Right lobe of liver (tissue), 6 donors: ENCODE measurements around the gene POM121C. TPM values are rescaled to one million over a fixed set of nuclear protein-coding genes. Genes with fewer than 3 reads are reported as not detected.
"Not testable (repeated sequence)": the region's sequence is repeated elsewhere in the genome, so short reads cannot be mapped to it uniquely, and the experiment has no call there.

ENCODE experiments used
- ATAC-seq, 4 donors: fragments of 200-7000 bp; cut with Tn5 transposase; one replicate each; pipeline ENCODE4 v1.9.1; 2020; ENCODE audit warnings: mild to moderate bottlenecking in 4 of 4, moderate library complexity in 4 of 4
- DNase-seq, 3 donors: peaks; one replicate each; pipeline ENCODE4 v3.0.0-alpha.2; 2020
- H3K27ac ChIP-seq, 3 donors: fragments of 200-600 bp; one replicate each; pipeline ENCODE4 v1.8.0; 2022
- H3K27me3 ChIP-seq, 2 donors: fragments of 200-600 bp; one replicate each; pipeline ENCODE4 v1.8.0; 2022
- H3K36me3 ChIP-seq, 4 donors: fragments of 200-600 bp; sonication (generic) in 1 of 4; one replicate each; pipeline versions ENCODE4 v1.5.1 to v1.8.0; 2017 to 2022; ENCODE audit warnings: control low read depth in 1 of 4
- H3K4me1 ChIP-seq, 4 donors: fragments of 200-600 bp; sonication (generic) in 1 of 4; one replicate each; pipeline versions ENCODE4 v1.5.1 to v1.8.0; 2017 to 2022; ENCODE audit warnings: control low read depth in 1 of 4
- H3K4me3 ChIP-seq, 3 donors: fragments of 200-600 bp; one replicate each; pipeline ENCODE4 v1.8.0; 2022
- H3K9me3 ChIP-seq, 4 donors: fragments of 200-600 bp; sonication (generic) in 1 of 4; one replicate each; pipeline versions ENCODE4 v1.5.1 to v1.8.0; 2017 to 2022; ENCODE audit warnings: control low read depth in 1 of 4
- POLR2A ChIP-seq: fragments of 450-650 bp; IDR thresholded peaks from one replicate; pipeline ENCODE4 v1.6.1; 2017; ENCODE audit warnings: antibody characterized with exemption, mild to moderate bottlenecking
- WGBS: methylation state at CpG from one replicate; pipeline ENCODE4 v1.1.6; 2018; ENCODE audit warnings: low coverage, low lambda C conversion rate; ENCODE audit not compliant: insufficient coverage; ENCODE audit errors: missing lambda C conversion rate; 5-methylcytosine and 5-hydroxymethylcytosine counted together
- intact Hi-C, 2 donors: fragments of 100-400 bp; cut with DNase I; formaldehyde crosslinking; loops; one replicate each; pipeline versions ENCODE4 v1.11.2 to v1.14.1; 2022
- long read RNA-seq: library from polyadenylated mRNA; unstranded; transcript quantifications from one replicate; pipeline ENCODE4 v2.0.0, GENCODE V29; 2019
- total RNA-seq, 6 experiments: library from RNA; depleted of rRNA in 2 of 6; stranded (reverse); fragments of >200 nt in 2 of 6; fragmentation: NEBNext Ultra II Directional in 3 of 6; extraction: Animal tissue kit (Norgen Biotek cat#: 25700) in 3 of 6; gene quantifications; one replicate each; pipeline versions ENCODE4 v1.1.0 to v1.2.4, GENCODE V29; 2016 to 2023
- TF ChIP-seq, protein P1 (sequence below), 4 donors: fragments of 200-600 bp in 3 of 4; fragments of 450-650 bp in 1 of 4; IDR thresholded peaks; one replicate each; pipeline versions ENCODE4 v1.5.1 to v1.8.0; 2016 to 2022; ENCODE audit warnings: antibody characterized with exemption in 4 of 4, mild to moderate bottlenecking in 2 of 4
- donor health status: DM: no; HTN: yes; CAD: no.
- donor health status: DM: no; HTN: no; CAD: no.
- donor health status: DM: no; HTN: no; CAD: no.
- donor health status: DM: no; HTN: yes; CAD: no.
- donor health status: DM: no; HTN: yes; CAD: no.

Gene POM121C
- 10 to 100 TPM; 12.2 to 21.0 (median 17.0) TPM for total RNA-seq
- long read RNA-seq, partial matches to known transcripts = 0 of 1 reads
- long read RNA-seq, other reads (novel, unspliced or antisense) = 1 of 1 reads

DNA sequence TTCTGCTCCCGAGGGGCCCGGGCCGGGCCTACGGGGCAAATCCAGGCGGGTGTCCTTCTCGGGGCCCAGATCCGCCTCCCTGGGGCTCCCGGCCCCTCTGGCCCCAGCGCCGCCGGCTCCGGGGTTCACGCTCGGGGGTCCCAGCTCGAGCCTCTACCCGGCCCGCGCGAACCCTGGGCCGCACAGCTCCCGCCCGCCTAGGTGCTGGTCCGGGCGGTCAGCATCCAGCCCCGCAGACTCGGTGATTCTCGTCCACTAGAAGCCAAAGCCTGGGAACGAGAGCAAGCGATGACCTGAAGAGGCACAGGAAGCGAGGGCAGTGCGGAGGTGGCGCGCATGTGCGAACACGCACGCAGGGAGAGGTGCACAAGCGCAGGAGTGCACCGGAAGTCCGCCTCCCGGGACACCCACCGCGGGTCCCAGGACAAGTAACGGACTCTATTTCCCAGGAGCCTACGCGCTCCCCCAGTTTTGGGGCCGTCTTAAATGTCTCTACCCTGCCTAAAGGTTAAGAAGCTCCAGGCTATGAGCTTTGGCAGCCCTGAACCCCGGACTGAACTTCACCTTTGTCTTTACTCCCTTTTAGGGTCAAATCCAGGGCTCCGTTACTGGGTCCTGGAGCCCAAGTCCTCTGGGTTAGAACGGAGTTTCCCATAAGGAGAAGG, at the start of gene POM121C:
TSS of gene POM121C (minus strand) at position 321 of the 665 bp plus-strand sequence. CDS start 44,803 bp downstream, outside the sequence.
- H3K27me3 ChIP-seq, H3K36me3 ChIP-seq, H3K4me1 ChIP-seq, intact Hi-C loops, H3K9me3 ChIP-seq: not testable (repeated sequence)
- WGBS = 0% methylated on average over 12 of the region's 49 CpGs
- peak within 1 kb of the TSS; percentile 72 to 79 (median 78) for H3K4me3 ChIP-seq
- DNase-seq = peak; percentile 96 to 98 (median 98)
- peak; percentile 69 for TF ChIP-seq POLR2A
- peak; percentile 100 for ATAC-seq
- peak within 1 kb of the TSS; percentile 60 to 87 (median 74) for H3K27ac ChIP-seq

DNA sequence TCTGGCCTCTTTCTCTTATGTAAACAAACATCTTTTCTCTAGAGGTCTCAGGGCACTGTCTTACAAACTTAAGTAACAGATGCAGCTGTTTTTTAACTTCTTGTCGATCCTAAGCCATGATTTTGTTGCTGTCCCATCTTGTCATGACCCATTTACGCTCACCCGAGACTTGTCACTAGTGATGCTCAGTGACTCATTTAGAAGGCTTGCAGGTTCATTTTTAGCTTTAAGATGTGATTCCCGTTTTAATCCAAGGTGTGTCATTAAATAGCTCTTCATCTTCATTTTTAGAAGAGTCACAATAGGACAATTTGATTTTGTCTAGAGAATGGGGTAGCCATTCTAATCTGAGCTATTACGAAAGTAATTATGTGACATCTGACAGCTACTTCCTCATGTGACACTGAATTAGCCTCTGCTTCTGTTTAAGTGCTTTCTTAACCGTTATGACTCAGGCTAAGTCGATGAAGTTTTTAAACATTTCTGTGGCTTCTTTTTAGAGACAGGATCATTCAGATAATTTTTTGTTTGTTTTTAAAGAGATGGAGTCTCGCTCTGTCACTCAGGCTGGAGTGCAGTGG, 48.7 kb upstream of the POM121C start:
- H3K27me3 ChIP-seq = no peaks in the 10 kb centered on the region
- no peaks in the 10 kb centered on the region for H3K4me1 ChIP-seq
- no peak overlapping the region for H3K27ac ChIP-seq
- H3K4me3 ChIP-seq = no peak overlapping the region
- 62% methylated on average over 8 of the region's 8 CpGs for whole genome bisulfite sequencing
- TF ChIP-seq POLR2A = no peak
- TF ChIP-seq, protein P1, sequence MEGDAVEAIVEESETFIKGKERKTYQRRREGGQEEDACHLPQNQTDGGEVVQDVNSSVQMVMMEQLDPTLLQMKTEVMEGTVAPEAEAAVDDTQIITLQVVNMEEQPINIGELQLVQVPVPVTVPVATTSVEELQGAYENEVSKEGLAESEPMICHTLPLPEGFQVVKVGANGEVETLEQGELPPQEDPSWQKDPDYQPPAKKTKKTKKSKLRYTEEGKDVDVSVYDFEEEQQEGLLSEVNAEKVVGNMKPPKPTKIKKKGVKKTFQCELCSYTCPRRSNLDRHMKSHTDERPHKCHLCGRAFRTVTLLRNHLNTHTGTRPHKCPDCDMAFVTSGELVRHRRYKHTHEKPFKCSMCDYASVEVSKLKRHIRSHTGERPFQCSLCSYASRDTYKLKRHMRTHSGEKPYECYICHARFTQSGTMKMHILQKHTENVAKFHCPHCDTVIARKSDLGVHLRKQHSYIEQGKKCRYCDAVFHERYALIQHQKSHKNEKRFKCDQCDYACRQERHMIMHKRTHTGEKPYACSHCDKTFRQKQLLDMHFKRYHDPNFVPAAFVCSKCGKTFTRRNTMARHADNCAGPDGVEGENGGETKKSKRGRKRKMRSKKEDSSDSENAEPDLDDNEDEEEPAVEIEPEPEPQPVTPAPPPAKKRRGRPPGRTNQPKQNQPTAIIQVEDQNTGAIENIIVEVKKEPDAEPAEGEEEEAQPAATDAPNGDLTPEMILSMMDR (IDR thresholded peaks at IDR 0.05) = no peak
- intact Hi-C loops = no loop called here
- ATAC-seq (peak in 2 of 4 donors; percentile 49 to 56), DNase-seq (no peak)
- peaks cover 0 to 32% (median 12%) of the 10 kb centered on the region in 4 donors for H3K36me3 ChIP-seq
- H3K9me3 ChIP-seq = no peaks in the 10 kb centered on the region

DNA sequence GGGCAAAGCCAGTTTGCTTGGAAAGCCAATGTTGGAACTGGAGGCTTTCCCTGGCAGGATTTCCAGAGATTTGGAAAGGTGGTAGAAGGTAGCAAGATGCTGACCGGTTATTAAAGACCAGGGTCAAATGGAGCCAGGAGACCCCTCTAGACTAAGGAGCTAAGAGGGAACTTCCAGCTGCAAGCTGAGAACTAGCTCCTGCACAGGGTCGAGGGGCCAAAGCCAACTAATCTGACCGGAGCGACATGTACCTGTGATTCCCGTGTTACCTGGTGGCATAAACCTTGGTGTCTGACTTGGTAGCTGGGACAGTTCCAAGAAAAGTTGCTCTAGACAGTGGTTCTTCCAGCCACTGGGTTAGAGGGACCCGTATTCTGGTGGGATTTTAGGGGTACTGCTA, 47.8 kb upstream of the POM121C start:
- no peak overlapping the region for H3K4me3 ChIP-seq
- no peaks in the 10 kb centered on the region for H3K4me1 ChIP-seq
- intact Hi-C loops = no loop called here
- H3K27ac ChIP-seq = no peak overlapping the region
- WGBS = 100% methylated on average over 2 of the region's 6 CpGs
- ATAC-seq (no peak), DNase-seq (peak in 1 of 3 donors; percentile 29)
- H3K9me3 ChIP-seq = no peaks in the 10 kb centered on the region
- H3K27me3 ChIP-seq = no peaks in the 10 kb centered on the region
- TF ChIP-seq, protein P1 (IDR thresholded peaks at IDR 0.05) = no peak
- no peak for TF ChIP-seq POLR2A
- peaks cover 0 to 23% (median 7%) of the 10 kb centered on the region in 4 donors for H3K36me3 ChIP-seq

DNA sequence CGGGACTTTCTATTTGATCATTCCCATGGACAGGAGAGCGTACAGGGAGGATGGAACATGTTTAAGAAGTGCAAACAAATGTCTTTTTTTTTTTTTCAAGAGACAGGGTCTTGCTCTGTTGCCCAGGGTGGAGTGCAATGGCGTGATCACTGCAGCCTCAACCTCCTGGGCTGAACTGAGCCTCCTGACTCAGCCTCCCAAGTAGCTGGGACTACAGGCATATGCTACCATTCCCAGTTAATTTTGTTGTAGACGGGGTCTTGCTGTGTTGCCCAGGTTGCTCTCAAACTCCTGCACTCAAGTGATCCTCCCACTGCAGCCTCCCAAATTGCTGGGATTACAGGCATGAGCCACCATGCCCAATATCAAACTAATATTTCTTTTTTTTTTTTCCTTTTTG, 46.5 kb upstream of the POM121C start:
- TF ChIP-seq, protein P1 (IDR thresholded peaks at IDR 0.05) = no peak
- no peak for TF ChIP-seq POLR2A
- WGBS = 92% methylated on average over 3 of the region's 4 CpGs
- ATAC-seq (no peak), DNase-seq (no peak)
- Histone ChIP-seq H3K27me3 (no peaks in the 10 kb centered on the region), H3K36me3 (peaks cover 0 to 13% (median 3%) of the 10 kb centered on the region in 4 donors), H3K4me3 (no peak overlapping the region), H3K27ac (no peak overlapping the region), H3K4me1 (no peaks in the 10 kb centered on the region), H3K9me3 (no peaks in the 10 kb centered on the region)
- intact Hi-C loops = no loop called here

DNA sequence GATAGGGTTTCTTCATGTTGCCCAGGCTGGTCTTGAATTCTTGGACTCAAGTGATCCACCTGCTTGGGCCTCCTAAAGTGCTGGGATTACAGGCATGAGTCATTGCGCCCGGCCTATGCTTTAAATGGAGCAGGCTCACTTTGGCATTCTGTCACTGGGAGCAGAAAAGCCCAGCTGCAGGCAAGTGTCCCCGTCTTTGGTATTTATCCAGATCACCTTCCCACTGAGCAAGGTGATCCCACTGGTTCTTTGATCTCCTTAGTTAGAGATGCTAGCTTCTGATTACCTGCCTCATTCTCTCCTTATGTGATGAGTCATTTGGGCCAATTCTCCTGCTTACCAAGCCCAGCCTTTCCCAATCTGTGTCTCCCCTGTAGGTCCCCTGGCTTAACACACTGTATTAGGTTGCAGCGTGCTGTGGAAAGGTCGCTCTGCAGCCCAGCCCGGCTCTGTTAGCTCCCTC, 45.3 kb upstream of the POM121C start:
- peaks cover 0 to 6% (median 3%) of the 10 kb centered on the region in 4 donors for H3K4me1 ChIP-seq
- no peak overlapping the region for H3K27ac ChIP-seq
- H3K4me3 ChIP-seq = no peak overlapping the region
- 68% methylated on average over 2 of the region's 6 CpGs for WGBS
- no peak for TF ChIP-seq POLR2A
- TF ChIP-seq, protein P1 (IDR thresholded peaks at IDR 0.05) = no peak
- DNase-seq (peak in 1 of 3 donors; percentile 13), ATAC-seq (no peak)
- H3K27me3 ChIP-seq = no peaks in the 10 kb centered on the region
- no peaks in the 10 kb centered on the region for H3K9me3 ChIP-seq
- intact Hi-C loops = no loop called here
- peaks cover 0 to under 1% (median 0%) of the 10 kb centered on the region in 4 donors for H3K36me3 ChIP-seq

DNA sequence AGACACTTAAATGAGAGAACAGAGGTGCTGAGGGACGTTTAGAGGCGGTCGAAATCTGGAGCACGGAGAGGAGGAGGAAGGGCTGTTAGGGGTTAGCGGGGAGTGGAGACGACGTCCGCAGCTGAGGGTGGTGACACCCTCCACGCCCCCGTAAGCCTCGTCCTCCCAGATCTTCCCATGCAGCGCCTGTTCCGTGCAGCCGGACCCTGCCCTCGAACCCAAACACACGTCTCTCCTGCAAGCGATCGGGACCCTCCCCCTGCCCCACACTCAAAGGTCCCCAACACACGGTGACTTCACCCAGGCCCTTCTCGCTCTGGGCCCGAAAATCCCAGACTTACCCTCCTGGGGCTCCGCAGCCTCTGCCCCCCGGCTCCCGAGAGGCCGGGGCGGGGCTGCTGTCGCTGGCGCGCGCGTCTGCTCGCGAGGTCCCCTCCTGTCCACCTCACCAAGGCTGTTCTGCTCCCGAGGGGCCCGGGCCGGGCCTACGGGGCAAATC, 41.2 kb upstream of the POM121C start:
- ATAC-seq, intact Hi-C loops, H3K9me3 ChIP-seq, H3K27me3 ChIP-seq, H3K4me1 ChIP-seq: not testable (repeated sequence)
- DNase-seq = peak in 1 of 3 donors; percentile 27
- Histone ChIP-seq H3K36me3 (peaks cover 0 to 30% (median 6%) of the 10 kb centered on the region in 4 donors), H3K27ac (peak overlapping the region; percentile 57 to 79 (median 69)), H3K4me3 (peak overlapping the region; percentile 95 to 99 (median 96))
- WGBS = 0% methylated on average over 10 of the region's 37 CpGs

DNA sequence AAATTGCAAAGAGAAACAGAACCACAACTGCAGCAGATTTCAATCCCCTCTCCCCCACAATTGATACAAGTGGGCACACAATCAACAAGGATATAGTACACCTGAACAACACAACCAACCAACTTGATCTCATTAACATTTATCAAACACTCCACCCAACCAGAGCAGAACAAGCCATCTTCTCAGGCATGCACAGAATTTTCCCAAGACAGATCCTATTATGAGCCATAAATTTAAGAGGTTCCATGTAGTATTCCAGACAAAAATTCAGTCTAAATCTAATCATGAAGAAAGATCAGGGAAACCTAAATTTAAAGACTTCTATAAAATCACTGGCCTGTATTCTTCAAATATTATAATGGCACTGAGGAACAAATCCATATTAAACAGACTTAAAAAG, 35.6 kb upstream of the POM121C start:
- H3K4me3 ChIP-seq, ATAC-seq, H3K27me3 ChIP-seq, DNase-seq, H3K4me1 ChIP-seq, intact Hi-C loops, H3K27ac ChIP-seq, H3K9me3 ChIP-seq: not testable (repeated sequence)
- H3K36me3 ChIP-seq = peaks cover 0 to 30% (median 6%) of the 10 kb centered on the region in 4 donors
